ENCODE results near the gene CHPT1.

CHPT1 gene

DNA sequence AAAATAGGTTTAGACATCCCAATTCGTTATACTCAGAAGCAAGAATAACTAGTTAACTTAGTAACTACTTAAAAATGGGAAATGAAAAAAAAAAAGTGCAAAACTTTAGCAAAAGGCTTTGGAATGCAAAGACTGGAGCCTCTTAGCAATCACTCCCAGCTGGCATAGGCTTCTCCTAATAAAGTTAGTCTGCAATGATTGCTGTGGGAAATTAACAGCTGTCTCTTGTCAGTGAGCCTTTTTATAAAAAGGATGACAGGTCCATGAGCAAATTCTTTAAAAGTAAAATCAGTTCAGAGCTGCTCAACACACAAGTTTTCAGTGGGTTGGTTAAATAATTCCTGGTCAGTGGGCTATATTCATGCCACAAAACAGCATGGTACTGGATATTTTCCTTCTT is 49.2 kb downstream of the CHPT1 start:
- Histone ChIP-seq H3K36me3 (ENCODE audit: insufficient read depth, low read length) (peaks cover 45% of the 10 kb centered on the region), H3K27me3 (ENCODE audit: control insufficient read depth, insufficient read depth, low read length) (no peaks in the 10 kb centered on the region), H3K9ac (ENCODE audit: low read depth, low read length) (no peak overlapping the region), H3K4me3 (ENCODE audit: low read length) (no peak overlapping the region), H3K9me3 (replicated peaks; ENCODE audit: low read length) (no peaks in the 10 kb centered on the region), H3K4me2 (ENCODE audit: low read length) (no peak overlapping the region), H3K4me1 (ENCODE audit: control insufficient read depth, insufficient read depth, low read length) (no peaks in the 10 kb centered on the region)

DNA sequence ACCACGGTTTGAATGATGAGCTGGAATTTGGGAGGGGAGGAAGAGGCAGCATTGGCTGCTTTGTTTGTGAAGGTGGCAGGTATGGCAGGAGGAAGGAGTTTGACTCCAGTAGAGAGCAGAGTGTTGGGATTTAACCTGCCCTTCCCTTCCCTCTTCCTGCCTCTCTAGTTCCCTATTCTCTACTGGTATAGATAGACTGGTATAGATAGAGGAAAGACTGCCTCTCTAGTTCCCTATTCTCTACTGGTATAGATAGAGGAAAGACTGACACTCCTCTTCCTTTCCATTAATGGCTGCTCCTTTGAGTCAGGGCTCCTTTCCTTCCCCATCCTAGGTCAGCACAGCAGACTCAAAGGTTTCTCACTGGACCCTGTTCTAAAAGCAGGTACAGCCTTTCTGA is 50.3 kb downstream of the CHPT1 start:
- H3K9ac ChIP-seq (ENCODE audit: low read depth, low read length), result no peak overlapping the region
- no peak overlapping the region for H3K4me3 ChIP-seq (ENCODE audit: low read length)
- no peaks in the 10 kb centered on the region for H3K27me3 ChIP-seq (ENCODE audit: control insufficient read depth, insufficient read depth, low read length)
- H3K4me2 ChIP-seq (ENCODE audit: low read length), result no peak overlapping the region
- peaks cover 49% of the 10 kb centered on the region for H3K36me3 ChIP-seq (ENCODE audit: insufficient read depth, low read length)
- no peaks in the 10 kb centered on the region for H3K9me3 ChIP-seq (replicated peaks; ENCODE audit: low read length)
- H3K4me1 ChIP-seq (ENCODE audit: control insufficient read depth, insufficient read depth, low read length), result no peaks in the 10 kb centered on the region

DNA sequence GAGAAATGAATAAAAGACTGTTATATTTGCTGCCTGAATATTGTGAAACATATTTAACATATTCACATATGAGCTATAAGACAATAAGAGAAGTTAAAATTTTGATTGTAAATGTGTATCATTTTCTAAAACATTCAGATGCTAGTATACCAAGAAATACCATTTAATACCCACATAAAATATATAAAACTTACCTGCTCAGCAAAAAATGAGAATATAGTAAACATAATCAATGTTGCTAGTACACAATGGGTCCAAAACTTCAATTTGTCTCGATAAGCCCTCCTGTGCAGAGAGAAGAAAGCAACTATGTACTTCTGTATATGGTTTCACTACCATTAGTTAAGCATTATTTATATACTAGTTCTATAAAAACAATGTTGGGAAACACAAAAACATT is 51.5 kb downstream of the CHPT1 start:
- no peaks in the 10 kb centered on the region for H3K27me3 ChIP-seq (ENCODE audit: control insufficient read depth, insufficient read depth, low read length)
- no peak overlapping the region for H3K4me3 ChIP-seq (ENCODE audit: low read length)
- H3K36me3 ChIP-seq (ENCODE audit: insufficient read depth, low read length), result peaks cover 53% of the 10 kb centered on the region
- no peaks in the 10 kb centered on the region for H3K4me1 ChIP-seq (ENCODE audit: control insufficient read depth, insufficient read depth, low read length)
- no peak overlapping the region for H3K9ac ChIP-seq (ENCODE audit: low read depth, low read length)
- H3K9me3 ChIP-seq (replicated peaks; ENCODE audit: low read length), result no peaks in the 10 kb centered on the region
- no peak overlapping the region for H3K4me2 ChIP-seq (ENCODE audit: low read length)

DNA sequence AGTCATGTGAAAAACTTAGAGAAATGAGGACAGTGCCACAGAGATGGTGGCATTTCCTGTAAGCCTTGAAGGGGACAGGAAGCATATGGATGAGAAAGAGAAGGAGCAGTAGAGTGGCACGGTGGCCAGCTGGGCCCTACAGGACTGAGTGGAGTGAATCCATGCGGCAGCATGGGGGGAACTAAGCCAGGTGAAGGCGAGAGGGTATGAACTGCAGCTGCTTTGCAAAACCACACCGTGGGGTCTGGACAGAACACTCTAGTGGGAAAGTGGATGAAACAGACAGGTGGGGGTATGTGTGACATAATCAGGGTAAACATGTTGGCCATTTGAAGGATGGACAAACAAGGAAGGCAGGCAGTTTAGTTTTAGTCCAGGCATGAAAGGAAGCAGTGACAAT is 52.2 kb downstream of the CHPT1 start:
- Histone ChIP-seq H3K9ac (ENCODE audit: low read depth, low read length) (no peak overlapping the region), H3K4me2 (ENCODE audit: low read length) (no peak overlapping the region), H3K4me3 (ENCODE audit: low read length) (no peak overlapping the region), H3K9me3 (replicated peaks; ENCODE audit: low read length) (no peaks in the 10 kb centered on the region), H3K4me1 (ENCODE audit: control insufficient read depth, insufficient read depth, low read length) (no peaks in the 10 kb centered on the region), H3K27me3 (ENCODE audit: control insufficient read depth, insufficient read depth, low read length) (no peaks in the 10 kb centered on the region), H3K36me3 (ENCODE audit: insufficient read depth, low read length) (peaks cover 45% of the 10 kb centered on the region)

DNA sequence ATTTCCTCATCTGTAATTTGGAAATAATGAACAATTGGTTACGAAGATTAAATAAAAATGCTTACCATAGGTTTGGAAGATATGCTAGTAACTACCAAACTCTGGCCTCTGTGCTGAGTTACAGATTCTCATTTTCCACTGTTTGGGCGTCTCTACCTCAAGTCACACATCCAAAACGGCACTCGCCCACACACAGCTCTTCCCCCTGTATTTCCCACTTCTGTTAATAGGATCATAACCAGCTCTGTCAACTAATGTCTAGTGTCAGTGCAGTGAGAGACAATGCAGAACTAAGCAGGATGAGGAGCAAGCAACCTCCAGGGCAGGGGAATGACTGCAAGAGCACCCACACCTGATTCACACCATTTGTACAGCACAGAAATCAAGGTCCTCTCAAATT is 52.7 kb downstream of the CHPT1 start:
- Histone ChIP-seq H3K4me1 (ENCODE audit: control insufficient read depth, insufficient read depth, low read length) (no peaks in the 10 kb centered on the region), H3K27me3 (ENCODE audit: control insufficient read depth, insufficient read depth, low read length) (no peaks in the 10 kb centered on the region), H3K36me3 (ENCODE audit: insufficient read depth, low read length) (peaks cover 41% of the 10 kb centered on the region), H3K9ac (ENCODE audit: low read depth, low read length) (no peak overlapping the region), H3K4me2 (ENCODE audit: low read length) (no peak overlapping the region), H3K9me3 (replicated peaks; ENCODE audit: low read length) (no peaks in the 10 kb centered on the region), H3K4me3 (ENCODE audit: low read length) (no peak overlapping the region)

DNA sequence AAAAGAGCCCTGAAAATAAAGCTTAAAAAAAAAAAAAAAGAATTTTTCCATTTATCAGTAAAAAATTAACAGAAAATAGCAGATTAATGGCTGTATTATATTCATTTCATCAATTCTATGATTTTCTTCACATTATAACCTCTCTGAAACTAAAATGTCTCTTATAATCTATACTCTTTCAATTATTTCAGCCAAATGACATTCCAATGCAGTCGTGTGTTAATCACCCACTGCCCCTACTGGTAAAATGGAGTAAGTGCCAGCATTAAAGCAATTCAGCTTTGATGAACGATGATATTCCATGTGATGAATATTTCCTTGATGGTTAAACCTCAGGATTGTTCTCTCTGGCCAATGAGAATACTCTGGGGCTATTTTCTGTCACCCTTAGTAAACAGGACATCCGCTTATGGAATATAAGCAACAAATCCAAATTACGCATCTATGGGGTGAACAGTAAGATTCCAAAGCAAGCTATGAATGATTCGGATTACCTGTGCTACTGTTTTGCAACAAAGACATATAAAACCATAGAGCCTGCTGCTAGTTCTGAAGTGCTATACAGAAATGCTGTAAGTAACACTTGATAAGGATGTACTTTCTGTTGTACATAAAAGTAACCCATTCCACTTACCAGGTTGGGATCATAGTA is 62.1 kb downstream of the CHPT1 start:
- no peak overlapping the region for H3K9ac ChIP-seq (ENCODE audit: low read depth, low read length)
- H3K36me3 ChIP-seq (ENCODE audit: insufficient read depth, low read length), result peaks cover 7% of the 10 kb centered on the region

DNA sequence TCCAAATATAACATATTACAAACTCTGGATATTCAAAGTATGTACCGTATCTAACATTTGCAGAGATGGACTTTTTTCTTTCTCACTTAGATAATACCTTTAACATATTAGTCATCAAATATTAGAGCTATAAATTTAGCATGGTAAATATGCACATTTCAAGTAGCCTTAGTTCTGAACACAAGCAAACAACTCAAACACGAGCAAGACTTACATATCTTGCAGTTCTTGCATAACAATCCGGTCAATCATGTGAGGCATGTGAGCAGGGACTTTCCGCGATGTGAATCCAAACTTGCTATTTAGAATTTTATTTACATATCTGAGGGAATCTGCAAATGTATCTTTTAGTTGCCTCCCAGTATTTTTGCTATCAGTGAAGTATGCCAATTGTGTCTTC is 63.9 kb downstream of the CHPT1 start:
- Histone ChIP-seq H3K36me3 (ENCODE audit: insufficient read depth, low read length) (peaks cover 16% of the 10 kb centered on the region), H3K4me3 (ENCODE audit: low read length) (no peak overlapping the region), H3K9me3 (replicated peaks; ENCODE audit: low read length) (no peaks in the 10 kb centered on the region), H3K9ac (ENCODE audit: low read depth, low read length) (no peak overlapping the region), H3K4me2 (ENCODE audit: low read length) (no peak overlapping the region), H3K4me1 (ENCODE audit: control insufficient read depth, insufficient read depth, low read length) (no peaks in the 10 kb centered on the region), H3K27me3 (ENCODE audit: control insufficient read depth, insufficient read depth, low read length) (no peaks in the 10 kb centered on the region)

More for the DNA sequence above, 62.1 kb downstream of the CHPT1 start:
- H3K4me2 ChIP-seq (ENCODE audit: low read length), result no peak overlapping the region
- no peak overlapping the region for H3K4me3 ChIP-seq (ENCODE audit: low read length)
- no peaks in the 10 kb centered on the region for H3K4me1 ChIP-seq (ENCODE audit: control insufficient read depth, insufficient read depth, low read length)
- no peaks in the 10 kb centered on the region for H3K9me3 ChIP-seq (replicated peaks; ENCODE audit: low read length)
- H3K27me3 ChIP-seq (ENCODE audit: control insufficient read depth, insufficient read depth, low read length), result no peaks in the 10 kb centered on the region

DNA sequence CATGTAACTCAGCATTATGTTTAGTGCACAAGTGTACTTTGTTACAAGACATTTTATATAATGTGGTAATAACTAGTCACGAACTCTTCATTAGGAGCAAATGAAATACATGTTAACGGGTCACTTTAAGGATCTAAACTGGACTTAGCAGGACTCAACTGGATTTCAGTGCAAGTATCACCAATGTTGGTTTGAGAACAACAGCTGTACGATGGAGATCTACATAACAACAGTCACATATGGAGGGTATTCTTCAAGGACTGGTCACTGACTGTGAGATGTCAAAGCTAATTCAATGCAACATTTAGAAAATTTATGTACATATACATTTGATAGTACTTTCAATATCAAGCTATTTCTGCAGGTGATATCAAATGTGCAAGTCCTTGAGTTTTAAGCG is 64.3 kb downstream of the CHPT1 start:
- Histone ChIP-seq H3K36me3 (ENCODE audit: insufficient read depth, low read length) (peaks cover 18% of the 10 kb centered on the region), H3K9ac (ENCODE audit: low read depth, low read length) (no peak overlapping the region), H3K4me3 (ENCODE audit: low read length) (no peak overlapping the region), H3K27me3 (ENCODE audit: control insufficient read depth, insufficient read depth, low read length) (no peaks in the 10 kb centered on the region), H3K4me1 (ENCODE audit: control insufficient read depth, insufficient read depth, low read length) (no peaks in the 10 kb centered on the region), H3K9me3 (replicated peaks; ENCODE audit: low read length) (no peaks in the 10 kb centered on the region), H3K4me2 (ENCODE audit: low read length) (no peak overlapping the region)

DNA sequence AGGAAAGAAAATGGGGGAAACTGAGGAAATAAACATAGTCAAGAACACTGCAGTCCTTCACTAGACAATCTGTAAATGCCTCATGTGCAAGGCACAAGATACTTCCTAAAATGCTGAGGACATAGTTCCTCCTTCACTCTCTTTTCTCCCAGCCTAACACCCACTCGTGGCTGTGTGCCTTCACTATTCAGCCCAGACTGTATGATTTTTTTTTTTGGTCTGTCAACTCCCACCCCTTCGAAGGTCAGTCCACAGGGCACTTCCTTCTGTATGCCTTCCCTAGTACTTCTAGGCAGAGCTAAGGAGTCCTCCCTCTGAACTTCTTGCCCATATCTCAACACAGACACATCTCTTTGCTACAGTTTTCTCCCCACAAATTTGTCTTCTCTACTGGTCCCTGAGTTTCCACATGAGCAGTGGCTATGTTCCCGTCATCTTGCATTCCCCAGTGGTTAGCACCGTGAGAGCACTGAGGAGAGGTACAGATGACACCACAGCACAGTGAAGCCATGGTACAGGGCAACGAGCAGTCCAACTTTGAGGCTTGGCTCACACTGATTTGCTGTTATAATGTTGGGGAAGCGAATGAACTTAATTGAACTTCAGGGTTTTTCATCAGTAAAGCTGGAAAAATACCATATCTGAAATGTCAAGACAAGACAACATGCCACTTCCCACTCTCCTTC is 65.9 kb downstream of the CHPT1 start:
- Histone ChIP-seq H3K36me3 (ENCODE audit: insufficient read depth, low read length) (peaks cover 20% of the 10 kb centered on the region), H3K4me3 (ENCODE audit: low read length) (no peak overlapping the region)

DNA sequence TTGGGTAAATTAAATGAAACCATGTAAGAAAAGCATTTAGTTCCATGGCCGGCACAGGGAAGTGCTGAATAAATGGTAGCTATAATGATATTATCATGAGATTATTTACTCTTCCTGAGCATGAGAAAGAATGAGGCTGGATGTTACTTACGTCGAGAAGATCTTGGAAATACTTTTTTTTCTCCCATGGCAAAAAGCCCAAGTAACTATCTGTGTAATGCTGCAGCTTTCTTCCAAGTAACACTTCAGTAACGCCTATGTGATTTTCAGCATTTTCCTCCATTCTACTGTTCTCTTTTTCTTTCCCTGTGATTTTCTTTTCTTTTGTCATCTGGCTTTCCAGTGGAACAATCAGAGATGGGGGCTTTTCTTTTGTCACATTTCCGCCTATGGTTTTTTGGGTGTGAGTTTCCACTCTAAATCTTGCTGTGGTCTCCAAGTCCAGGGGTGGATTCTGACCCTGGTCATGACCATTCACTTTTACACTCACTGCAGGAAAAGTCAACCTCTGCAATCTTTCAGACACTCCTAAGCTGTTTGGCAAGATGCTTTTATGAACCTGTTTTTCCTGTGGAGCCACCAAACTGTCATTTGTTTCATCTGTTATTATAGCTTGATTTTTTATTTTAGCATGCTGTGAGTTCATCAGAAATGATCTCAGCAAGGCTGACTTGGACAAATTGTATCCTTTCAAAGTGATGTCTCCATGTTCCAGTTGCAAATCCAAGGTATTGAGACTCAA is 66.8 kb downstream of the CHPT1 start:
- no peaks in the 10 kb centered on the region for H3K27me3 ChIP-seq (ENCODE audit: control insufficient read depth, insufficient read depth, low read length)
- no peak overlapping the region for H3K4me3 ChIP-seq (ENCODE audit: low read length)
- H3K9me3 ChIP-seq (replicated peaks; ENCODE audit: low read length), result no peaks in the 10 kb centered on the region
- no peaks in the 10 kb centered on the region for H3K4me1 ChIP-seq (ENCODE audit: control insufficient read depth, insufficient read depth, low read length)
- H3K4me2 ChIP-seq (ENCODE audit: low read length), result no peak overlapping the region
- peaks cover 20% of the 10 kb centered on the region for H3K36me3 ChIP-seq (ENCODE audit: insufficient read depth, low read length)
- H3K9ac ChIP-seq (ENCODE audit: low read depth, low read length), result no peak overlapping the region

More for the DNA sequence above, 65.9 kb downstream of the CHPT1 start:
- Histone ChIP-seq H3K27me3 (ENCODE audit: control insufficient read depth, insufficient read depth, low read length) (no peaks in the 10 kb centered on the region), H3K9ac (ENCODE audit: low read depth, low read length) (no peak overlapping the region), H3K9me3 (replicated peaks; ENCODE audit: low read length) (no peaks in the 10 kb centered on the region), H3K4me2 (ENCODE audit: low read length) (no peak overlapping the region), H3K4me1 (ENCODE audit: control insufficient read depth, insufficient read depth, low read length) (no peaks in the 10 kb centered on the region)

DNA sequence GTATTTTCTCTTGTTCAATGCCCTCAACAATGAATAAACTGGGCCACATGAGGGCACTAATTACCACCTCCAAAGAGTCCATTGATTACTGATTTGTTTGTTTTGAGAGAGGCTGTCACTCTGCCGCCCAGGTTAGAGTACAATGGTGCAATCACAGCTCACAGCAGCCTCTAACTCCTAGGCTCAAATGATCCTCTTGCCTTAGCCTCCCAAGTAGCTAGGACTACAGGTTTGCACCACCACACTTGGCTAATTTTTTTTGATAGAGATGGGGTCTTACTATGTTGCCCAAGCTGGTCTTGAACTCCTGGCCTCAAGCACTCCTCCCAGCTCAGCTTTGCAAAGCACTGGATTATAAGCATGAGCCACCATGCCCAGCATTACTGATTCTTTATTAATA is 70.1 kb downstream of the CHPT1 start:
- H3K4me3 ChIP-seq (ENCODE audit: low read length), result no peak overlapping the region
- H3K9ac ChIP-seq (ENCODE audit: low read depth, low read length), result no peak overlapping the region
- H3K9me3 ChIP-seq (replicated peaks; ENCODE audit: low read length), result no peaks in the 10 kb centered on the region
- no peak overlapping the region for H3K4me2 ChIP-seq (ENCODE audit: low read length)
- H3K4me1 ChIP-seq (ENCODE audit: control insufficient read depth, insufficient read depth, low read length), result no peaks in the 10 kb centered on the region
- H3K27me3 ChIP-seq (ENCODE audit: control insufficient read depth, insufficient read depth, low read length), result no peaks in the 10 kb centered on the region
- H3K36me3 ChIP-seq (ENCODE audit: insufficient read depth, low read length), result peaks cover 19% of the 10 kb centered on the region
